ENCODE data around the gene OTOGL. TPM values are rescaled to one million over a fixed set of nuclear protein-coding genes. Genes with fewer than 3 reads are reported as not detected.

The OTOGL gene
- total RNA-seq, 1 experiment from 2014 or later: 0.44 TPM

- ChIA-PET CTCF (no interaction called here), POLR2A (ENCODE audit: unreplicated experiment) (no interaction called here)
- Histone ChIP-seq H3K4me3 (ENCODE audit: low read length) (no peak overlapping the region), H2AFZ (ENCODE audit: low read length) (no peak overlapping the region), H3K9ac (ENCODE audit: low read length) (no peak overlapping the region), H4K20me1 (ENCODE audit: low read length) (no peaks in the 10 kb centered on the region), H3K27me3 (ENCODE audit: low read length) (no peaks in the 10 kb centered on the region), H3K4me1 (ENCODE audit: insufficient read depth, low read length) (0 out of 2 replicates have a peak, but pooled peaks cover 5% of the 10 kb centered on the region), H3K27ac (ENCODE audit: low read length) (no peak overlapping the region), H3K4me2 (ENCODE audit: low read length) (no peak overlapping the region), H3K9me2 (replicated peaks; ENCODE audit: low read length) (no peaks in the 10 kb centered on the region), H3K36me3 (ENCODE audit: low read depth, low read length) (no peaks in the 10 kb centered on the region), H3K79me2 (ENCODE audit: low read length) (no peaks in the 10 kb centered on the region), H3F3A (ENCODE audit: low read length, unreplicated experiment) (no peaks in the 10 kb centered on the region), H3K9me3 (ENCODE audit: low read length) (no peaks in the 10 kb centered on the region)
- peak; percentile 21 for DNase-seq
- no TSS peak for BruUV-seq (replicated peaks)
- TF ChIP-seq CTCF (conservative IDR thresholded peaks at IDR 0.05; ENCODE audit: low read depth, low read length) (no peak), EZH2 (IDR thresholded peaks at IDR 0.05; ENCODE audit: low read length, unreplicated experiment) (no peak), EZH2phosphoT487 (IDR thresholded peaks at IDR 0.05; ENCODE audit: borderline replicate concordance, low read length) (no peak)
- no peak for ATAC-seq
- intact Hi-C loops (cut with micrococcal nuclease): no loop called here
Measured at GRCh38 chr12:80101126-80101525, 1.8 kb downstream of the OTOGL start.

- ATAC-seq (no peak), DNase-seq (no peak)
- H3K36me3 ChIP-seq (ENCODE audit: low read depth, low read length): no peaks in the 10 kb centered on the region
- H3K79me2 ChIP-seq (ENCODE audit: low read length): no peaks in the 10 kb centered on the region
- H4K20me1 ChIP-seq (ENCODE audit: low read length): no peaks in the 10 kb centered on the region
- H3K27ac ChIP-seq (ENCODE audit: low read length): no peak overlapping the region
- no peak overlapping the region for H2AFZ ChIP-seq (ENCODE audit: low read length)
- no peaks in the 10 kb centered on the region for H3K27me3 ChIP-seq (ENCODE audit: low read length)
- H3K9me2 ChIP-seq (replicated peaks; ENCODE audit: low read length): no peaks in the 10 kb centered on the region
- no TSS peak for BruUV-seq (replicated peaks)
- CTCF ChIA-PET: no interaction called here
- no peak overlapping the region for H3K9ac ChIP-seq (ENCODE audit: low read length)
- H3K4me3 ChIP-seq (ENCODE audit: low read length): no peak overlapping the region
- H3K4me2 ChIP-seq (ENCODE audit: low read length): no peak overlapping the region
- H3K9me3 ChIP-seq (ENCODE audit: low read length): no peaks in the 10 kb centered on the region
- TF ChIP-seq EZH2 (IDR thresholded peaks at IDR 0.05; ENCODE audit: low read length, unreplicated experiment) (no peak), EZH2phosphoT487 (IDR thresholded peaks at IDR 0.05; ENCODE audit: borderline replicate concordance, low read length) (no peak), CTCF (conservative IDR thresholded peaks at IDR 0.05; ENCODE audit: low read depth, low read length) (no peak)
- no peaks in the 10 kb centered on the region for H3F3A ChIP-seq (ENCODE audit: low read length, unreplicated experiment)
- POLR2A ChIA-PET (ENCODE audit: unreplicated experiment): no interaction called here
- no peaks in the 10 kb centered on the region for H3K4me1 ChIP-seq (ENCODE audit: insufficient read depth, low read length)
- intact Hi-C loops (cut with micrococcal nuclease): no loop called here
Measured at GRCh38 chr12:80107221-80107620, 7.9 kb downstream of the OTOGL start.

GRCh38 chr12:80116735-80117134 is 17.4 kb downstream of the OTOGL start:
- Histone ChIP-seq H3K9ac (ENCODE audit: low read length) (no peak overlapping the region), H3K9me3 (ENCODE audit: low read length) (no peaks in the 10 kb centered on the region), H3K4me3 (ENCODE audit: low read length) (no peak overlapping the region), H3K4me2 (ENCODE audit: low read length) (peak overlapping the region; percentile 9; the same call in 1 of the 2 replicates), H3K4me1 (ENCODE audit: insufficient read depth, low read length) (peaks cover 7% of the 10 kb centered on the region), H3K27ac (ENCODE audit: low read length) (peak overlapping the region; percentile 70), H2AFZ (ENCODE audit: low read length) (no peak overlapping the region), H3K79me2 (ENCODE audit: low read length) (no peaks in the 10 kb centered on the region), H3K36me3 (ENCODE audit: low read depth, low read length) (no peaks in the 10 kb centered on the region), H3K9me2 (replicated peaks; ENCODE audit: low read length) (no peaks in the 10 kb centered on the region), H3K27me3 (ENCODE audit: low read length) (no peaks in the 10 kb centered on the region), H4K20me1 (ENCODE audit: low read length) (no peaks in the 10 kb centered on the region), H3F3A (ENCODE audit: low read length, unreplicated experiment) (no peaks in the 10 kb centered on the region)
- TF ChIP-seq EZH2phosphoT487 (IDR thresholded peaks at IDR 0.05; ENCODE audit: borderline replicate concordance, low read length): no peak
- TF ChIP-seq CTCF (conservative IDR thresholded peaks at IDR 0.05; ENCODE audit: low read depth, low read length): no peak
- no peak for TF ChIP-seq EZH2 (IDR thresholded peaks at IDR 0.05; ENCODE audit: low read length, unreplicated experiment)
- BruUV-seq (replicated peaks): no TSS peak
- ChIA-PET CTCF (no interaction called here), POLR2A (ENCODE audit: unreplicated experiment) (no interaction called here)
- intact Hi-C loops (cut with micrococcal nuclease): no loop called here
- DNase-seq (peak; percentile 77), ATAC-seq (peak; percentile 95)

All from PC-3 (cell line).